ENCODE measurements around the gene UBE2D2. TPM values are rescaled to one million over a fixed set of nuclear protein-coding genes. Genes with fewer than 3 reads are reported as not detected.

The UBE2D2 gene
- total and polyA plus RNA-seq, 2 of the 13 experiments (the other 11 are each of a cell fraction or from before 2014, with no cell fraction given): 79.1 to 109 TPM

DNA sequence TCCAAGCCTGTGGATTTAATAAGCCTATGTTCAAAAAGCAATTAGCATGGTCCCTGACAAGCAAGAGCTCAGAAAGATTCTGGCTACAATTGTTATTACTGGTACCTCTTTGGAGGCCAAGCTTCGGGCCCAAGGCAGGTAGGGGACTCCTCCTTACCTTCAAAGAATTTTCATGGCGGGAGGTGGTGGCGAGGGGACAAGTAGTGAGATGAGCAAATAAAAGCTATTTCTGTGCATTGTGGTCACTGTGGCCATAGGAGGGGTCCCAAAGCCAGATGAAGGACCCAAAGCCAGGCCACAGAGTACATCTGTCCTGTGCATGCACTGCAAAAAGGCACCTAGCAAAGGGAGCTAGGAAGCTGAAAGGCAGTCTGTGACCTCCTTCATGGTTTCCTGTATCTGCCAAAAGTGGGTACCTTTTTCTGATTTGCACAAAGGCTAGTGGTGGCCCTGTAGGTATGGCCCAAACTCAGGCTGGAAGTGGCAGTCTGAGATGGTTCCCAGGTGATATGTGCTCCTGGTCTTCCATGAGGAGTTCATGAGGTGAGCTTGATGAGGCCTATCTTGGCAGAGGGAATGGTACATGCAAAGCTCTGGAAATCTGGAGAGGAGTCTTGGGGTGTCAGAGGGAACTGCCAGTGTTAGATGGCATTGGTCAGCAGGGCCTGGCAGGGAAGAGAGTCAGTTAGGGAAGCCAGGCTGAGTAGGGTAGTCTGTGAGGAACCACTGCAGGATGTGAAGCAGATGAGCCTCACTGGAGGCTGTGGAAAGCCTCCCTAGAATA is 83.7 kb downstream of the UBE2D2 start:
- FAIRE-seq (no peak), ATAC-seq (no peak), DNase-seq (ENCODE audit: low spot score) (no peak)
- POLR2A ChIA-PET: interaction anchor here (1.0 to 3.5 kb wide), 4 partner anchors 10 to 90 kb away, joined by 3 to 14 read pairs (median 6); no protein-coding TSS in a partner anchor
- Histone ChIP-seq H3K36me3 (replicated peaks in 1 of 2; ENCODE audit: control insufficient read depth in 1 of 2, insufficient read depth in 2 of 2, low read length in 2 of 2) (no peaks in the 10 kb centered on the region), H2AFZ (ENCODE audit: low read length) (no peak overlapping the region), H3K27ac (ENCODE audit: extremely low read length, insufficient read depth, low read length) (no peak overlapping the region), H3K9me3 (ENCODE audit: low read length) (no peaks in the 10 kb centered on the region), H3K4me1 (ENCODE audit: insufficient read depth, low read length) (peaks cover 81% of the 10 kb centered on the region), H3K79me2 (ENCODE audit: insufficient read depth, low read length) (peaks cover 9% of the 10 kb centered on the region), H4K20me1 (ENCODE audit: insufficient read depth, low read length) (no peaks in the 10 kb centered on the region), H3K27me3 (ENCODE audit: control insufficient read depth in 1 of 2, insufficient read depth in 2 of 2, low read length in 2 of 2) (no peaks in the 10 kb centered on the region), H3K9ac (ENCODE audit: insufficient read depth, low read depth, low read length) (no peak overlapping the region), H3K4me3 (replicated peaks in 1 of 3; ENCODE audit: insufficient read depth in 1 of 3, low read depth in 2 of 3, low read length in 3 of 3) (no peak overlapping the region), H3K4me2 (ENCODE audit: low read depth, low read length) (peak overlapping the region; percentile 86; the same call in 1 of the 2 replicates)
- 89% methylated on average over 3 of the region's 3 CpGs for WGBS (ENCODE audit: low lambda C conversion rate)
- intact Hi-C loops (cut with micrococcal nuclease; ENCODE audit: unreplicated experiment): no loop called here
- no TSS peak for BruUV-seq (replicated peaks)
- CTCF ChIA-PET (ENCODE audit: low intra/inter-chr PET ratio, low total read pairs): no interaction called here
- in situ Hi-C loops (cut with HindIII; ENCODE audit: extremely low pct_ligation_motif_present, low pct_unique_long_range_greater_than_20kb): loop anchor here (5.0 to 25.0 kb wide), 2 partner anchors 117 to 317 kb away; no protein-coding TSS in a partner anchor
- TF ChIP-seq CENPT (CRISPR knock-in tag; IDR thresholded peaks at IDR 0.05; ENCODE audit: low read depth): no peak
- TF ChIP-seq SP4 (CRISPR knock-in tag; IDR thresholded peaks at IDR 0.05): no peak
- no peak for TF ChIP-seq MLLT10 (CRISPR knock-in tag; IDR thresholded peaks at IDR 0.05)
- no peak for TF ChIP-seq HDAC6 (IDR thresholded peaks at IDR 0.05; ENCODE audit: low read depth, low read length)
- no peak for TF ChIP-seq ZNF20 (CRISPR knock-in tag; IDR thresholded peaks at IDR 0.05)
- TF ChIP-seq CCDC6 (CRISPR knock-in tag; IDR thresholded peaks at IDR 0.05): no peak
- peak; percentile 62; the same call in 1 of the 2 replicates for TF ChIP-seq ZNF770 (CRISPR knock-in tag; IDR thresholded peaks at IDR 0.05)
- TF ChIP-seq TRIM22 (IDR thresholded peaks at IDR 0.05): no peak
- TF ChIP-seq ATF5 (CRISPR knock-in tag; IDR thresholded peaks at IDR 0.05; ENCODE audit: low read depth): no peak
- TF ChIP-seq KLF12 (CRISPR knock-in tag; IDR thresholded peaks at IDR 0.05; ENCODE audit: borderline replicate concordance): no peak
- TF ChIP-seq, protein P1, sequence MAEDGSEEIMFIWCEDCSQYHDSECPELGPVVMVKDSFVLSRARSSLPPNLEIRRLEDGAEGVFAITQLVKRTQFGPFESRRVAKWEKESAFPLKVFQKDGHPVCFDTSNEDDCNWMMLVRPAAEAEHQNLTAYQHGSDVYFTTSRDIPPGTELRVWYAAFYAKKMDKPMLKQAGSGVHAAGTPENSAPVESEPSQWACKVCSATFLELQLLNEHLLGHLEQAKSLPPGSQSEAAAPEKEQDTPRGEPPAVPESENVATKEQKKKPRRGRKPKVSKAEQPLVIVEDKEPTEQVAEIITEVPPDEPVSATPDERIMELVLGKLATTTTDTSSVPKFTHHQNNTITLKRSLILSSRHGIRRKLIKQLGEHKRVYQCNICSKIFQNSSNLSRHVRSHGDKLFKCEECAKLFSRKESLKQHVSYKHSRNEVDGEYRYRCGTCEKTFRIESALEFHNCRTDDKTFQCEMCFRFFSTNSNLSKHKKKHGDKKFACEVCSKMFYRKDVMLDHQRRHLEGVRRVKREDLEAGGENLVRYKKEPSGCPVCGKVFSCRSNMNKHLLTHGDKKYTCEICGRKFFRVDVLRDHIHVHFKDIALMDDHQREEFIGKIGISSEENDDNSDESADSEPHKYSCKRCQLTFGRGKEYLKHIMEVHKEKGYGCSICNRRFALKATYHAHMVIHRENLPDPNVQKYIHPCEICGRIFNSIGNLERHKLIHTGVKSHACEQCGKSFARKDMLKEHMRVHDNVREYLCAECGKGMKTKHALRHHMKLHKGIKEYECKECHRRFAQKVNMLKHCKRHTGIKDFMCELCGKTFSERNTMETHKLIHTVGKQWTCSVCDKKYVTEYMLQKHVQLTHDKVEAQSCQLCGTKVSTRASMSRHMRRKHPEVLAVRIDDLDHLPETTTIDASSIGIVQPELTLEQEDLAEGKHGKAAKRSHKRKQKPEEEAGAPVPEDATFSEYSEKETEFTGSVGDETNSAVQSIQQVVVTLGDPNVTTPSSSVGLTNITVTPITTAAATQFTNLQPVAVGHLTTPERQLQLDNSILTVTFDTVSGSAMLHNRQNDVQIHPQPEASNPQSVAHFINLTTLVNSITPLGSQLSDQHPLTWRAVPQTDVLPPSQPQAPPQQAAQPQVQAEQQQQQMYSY (CRISPR knock-in tag; IDR thresholded peaks at IDR 0.05): peak; percentile 59; the same call in 1 of the 2 replicates
